Measurements from ENCODE around the gene ARSH.
"Not testable (repeated sequence)": the region's sequence is repeated elsewhere in the genome, so short reads cannot be mapped to it uniquely, and the experiment has no call there.

The ARSH gene

DNA sequence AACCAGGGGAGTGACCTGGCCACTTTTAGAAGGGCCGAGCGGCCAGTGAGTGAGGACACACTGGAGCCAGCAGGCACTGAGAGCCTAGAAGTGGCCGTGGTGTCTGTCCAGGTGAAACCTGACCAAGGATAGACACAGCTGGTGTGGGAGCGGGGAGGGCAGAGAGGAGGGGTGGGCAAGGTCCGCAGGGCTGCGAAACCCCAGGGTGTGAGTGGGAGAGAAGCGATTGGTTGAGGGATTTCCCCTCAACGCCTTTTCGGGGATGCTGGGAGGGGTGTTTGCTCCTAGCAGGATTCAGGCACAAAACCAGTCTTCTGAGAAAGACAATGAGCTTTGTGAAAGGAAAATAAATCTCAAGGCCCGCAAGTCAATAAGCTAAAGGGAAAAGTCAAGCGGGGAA is 44.0 kb upstream of the ARSH start:
- no peaks in the 10 kb centered on the region for H3K9me3 ChIP-seq (ENCODE audit: insufficient read depth, low read length)
- H3K9me2 ChIP-seq (replicated peaks; ENCODE audit: insufficient read depth, low read length), result no peaks in the 10 kb centered on the region
- no peaks in the 10 kb centered on the region for H4K20me1 ChIP-seq (ENCODE audit: low read depth, low read length)
- no peaks in the 10 kb centered on the region for H3F3A ChIP-seq (ENCODE audit: insufficient read depth)
- no peak overlapping the region for H3K4me3 ChIP-seq (ENCODE audit: insufficient read depth, low read length, poor library complexity, severe bottlenecking)
- no peak overlapping the region for H2AFZ ChIP-seq (ENCODE audit: low read depth, low read length, severe bottlenecking)
- H3K27me3 ChIP-seq (ENCODE audit: low read length), result no peaks in the 10 kb centered on the region
- H3K36me3 ChIP-seq (ENCODE audit: low read length), result no peaks in the 10 kb centered on the region
- no peak for TF ChIP-seq EZH2phosphoT487 (conservative IDR thresholded peaks at IDR 0.05; ENCODE audit: low read length)
- TF ChIP-seq, protein P1, sequence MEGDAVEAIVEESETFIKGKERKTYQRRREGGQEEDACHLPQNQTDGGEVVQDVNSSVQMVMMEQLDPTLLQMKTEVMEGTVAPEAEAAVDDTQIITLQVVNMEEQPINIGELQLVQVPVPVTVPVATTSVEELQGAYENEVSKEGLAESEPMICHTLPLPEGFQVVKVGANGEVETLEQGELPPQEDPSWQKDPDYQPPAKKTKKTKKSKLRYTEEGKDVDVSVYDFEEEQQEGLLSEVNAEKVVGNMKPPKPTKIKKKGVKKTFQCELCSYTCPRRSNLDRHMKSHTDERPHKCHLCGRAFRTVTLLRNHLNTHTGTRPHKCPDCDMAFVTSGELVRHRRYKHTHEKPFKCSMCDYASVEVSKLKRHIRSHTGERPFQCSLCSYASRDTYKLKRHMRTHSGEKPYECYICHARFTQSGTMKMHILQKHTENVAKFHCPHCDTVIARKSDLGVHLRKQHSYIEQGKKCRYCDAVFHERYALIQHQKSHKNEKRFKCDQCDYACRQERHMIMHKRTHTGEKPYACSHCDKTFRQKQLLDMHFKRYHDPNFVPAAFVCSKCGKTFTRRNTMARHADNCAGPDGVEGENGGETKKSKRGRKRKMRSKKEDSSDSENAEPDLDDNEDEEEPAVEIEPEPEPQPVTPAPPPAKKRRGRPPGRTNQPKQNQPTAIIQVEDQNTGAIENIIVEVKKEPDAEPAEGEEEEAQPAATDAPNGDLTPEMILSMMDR (IDR thresholded peaks at IDR 0.05; ENCODE audit: insufficient read depth, low read length, poor library complexity, severe bottlenecking), result no peak
- no peak overlapping the region for H3K27ac ChIP-seq (ENCODE audit: low read depth, low read length)
- H3K9ac ChIP-seq (ENCODE audit: low read length), result no peak overlapping the region
- no peaks in the 10 kb centered on the region for H3K79me2 ChIP-seq (ENCODE audit: insufficient read depth, low read length)
- H3K4me2 ChIP-seq (ENCODE audit: low read depth, low read length, poor library complexity, severe bottlenecking), result no peak overlapping the region

DNA sequence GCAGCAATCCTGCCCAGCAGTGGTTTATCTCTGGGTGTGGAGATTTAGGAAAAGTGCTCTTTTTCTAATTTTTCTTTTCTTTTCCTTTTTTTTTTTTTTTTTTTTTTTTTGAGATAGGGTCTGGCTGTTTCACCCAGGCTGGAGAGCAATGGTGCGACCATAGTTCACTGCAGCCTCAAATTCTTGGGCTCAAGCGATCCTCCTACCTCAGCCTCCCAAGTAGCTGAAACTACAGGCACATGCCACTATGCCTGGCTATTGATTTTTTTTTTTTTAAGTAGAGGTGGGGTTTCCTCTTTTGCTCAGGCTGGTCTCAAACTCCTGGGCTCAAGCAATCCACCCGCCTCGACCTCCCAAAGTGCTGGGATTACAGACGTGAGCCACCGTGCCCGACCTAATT is 42.9 kb upstream of the ARSH start:
- not testable (repeated sequence) for H3K27me3 ChIP-seq (ENCODE audit: low read length); H3K9ac ChIP-seq (ENCODE audit: low read length); H3K9me2 ChIP-seq (replicated peaks; ENCODE audit: insufficient read depth, low read length); H2AFZ ChIP-seq (ENCODE audit: low read depth, low read length, severe bottlenecking); H3K36me3 ChIP-seq (ENCODE audit: low read length); H3K27ac ChIP-seq (ENCODE audit: low read depth, low read length); H3K4me3 ChIP-seq (ENCODE audit: insufficient read depth, low read length, poor library complexity, severe bottlenecking); H3K79me2 ChIP-seq (ENCODE audit: insufficient read depth, low read length); H3F3A ChIP-seq (ENCODE audit: insufficient read depth); H3K9me3 ChIP-seq (ENCODE audit: insufficient read depth, low read length); H3K4me2 ChIP-seq (ENCODE audit: low read depth, low read length, poor library complexity, severe bottlenecking); H4K20me1 ChIP-seq (ENCODE audit: low read depth, low read length)

DNA sequence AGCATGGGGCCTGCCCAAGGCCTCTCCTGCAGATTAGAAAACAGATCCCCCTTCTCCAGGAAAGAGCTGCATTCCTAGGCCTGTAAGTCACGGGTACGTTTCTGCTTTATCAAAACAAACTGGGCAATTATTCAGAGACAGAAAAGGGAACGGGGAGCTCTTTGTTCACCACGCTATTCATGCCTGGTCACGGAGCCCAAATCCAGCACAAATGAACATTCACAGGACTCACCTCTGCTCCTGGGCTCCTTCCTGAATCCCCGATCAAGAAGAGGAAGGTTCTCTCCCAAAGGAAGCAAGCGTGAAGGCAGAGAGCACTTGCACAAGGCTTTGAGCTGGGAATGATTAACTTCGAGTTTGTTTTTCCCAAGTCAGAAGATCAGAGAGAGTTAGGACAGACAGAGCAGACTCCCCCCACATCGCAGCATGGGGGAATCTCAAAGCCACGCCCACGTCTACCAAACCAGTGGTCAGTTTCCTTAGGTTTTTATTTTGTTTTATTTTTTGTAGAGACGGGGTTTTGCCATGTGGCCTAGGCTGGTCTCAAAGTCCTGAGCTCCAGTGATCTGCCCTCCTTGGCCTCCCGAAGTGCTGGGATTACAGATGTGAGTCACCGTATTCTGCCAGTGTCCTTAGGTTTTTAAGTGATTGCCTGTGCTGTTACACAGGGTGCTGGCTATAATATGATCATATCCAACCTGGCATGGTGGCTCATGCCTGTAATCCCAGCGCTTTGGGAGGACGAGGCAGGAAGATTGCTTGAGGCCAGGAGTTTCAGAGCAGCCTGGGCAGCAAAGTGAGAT is 42.2 kb upstream of the ARSH start:
- not testable (repeated sequence) for H3K36me3 ChIP-seq (ENCODE audit: low read length); H3K27ac ChIP-seq (ENCODE audit: low read depth, low read length); H3K9me2 ChIP-seq (replicated peaks; ENCODE audit: insufficient read depth, low read length); H2AFZ ChIP-seq (ENCODE audit: low read depth, low read length, severe bottlenecking); H3K4me2 ChIP-seq (ENCODE audit: low read depth, low read length, poor library complexity, severe bottlenecking); H3K79me2 ChIP-seq (ENCODE audit: insufficient read depth, low read length); H3F3A ChIP-seq (ENCODE audit: insufficient read depth); H3K27me3 ChIP-seq (ENCODE audit: low read length); H3K9ac ChIP-seq (ENCODE audit: low read length); H3K4me3 ChIP-seq (ENCODE audit: insufficient read depth, low read length, poor library complexity, severe bottlenecking); H4K20me1 ChIP-seq (ENCODE audit: low read depth, low read length); H3K9me3 ChIP-seq (ENCODE audit: insufficient read depth, low read length)

DNA sequence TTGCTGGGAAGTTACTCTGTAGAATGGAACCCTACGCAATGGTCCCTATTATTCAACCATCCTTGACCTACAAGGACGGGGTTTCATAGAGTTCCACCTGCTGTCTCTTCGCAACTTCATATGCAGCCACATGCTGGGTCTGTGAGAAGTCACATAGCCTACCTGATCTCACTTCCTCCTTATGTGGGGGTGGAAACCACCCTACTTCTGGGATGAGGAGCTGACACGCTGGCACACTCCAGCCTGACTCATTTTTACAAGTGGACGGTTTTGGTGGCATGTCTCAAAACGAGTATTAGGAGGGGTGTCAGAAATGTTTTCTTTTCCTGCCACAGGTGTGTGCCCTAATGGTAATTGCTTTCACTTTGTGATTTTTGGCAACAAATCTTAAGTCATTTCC is 40.4 kb upstream of the ARSH start:
- Histone ChIP-seq H3K9me3 (ENCODE audit: insufficient read depth, low read length) (no peaks in the 10 kb centered on the region), H4K20me1 (ENCODE audit: low read depth, low read length) (no peaks in the 10 kb centered on the region), H2AFZ (ENCODE audit: low read depth, low read length, severe bottlenecking) (no peak overlapping the region), H3K27ac (ENCODE audit: low read depth, low read length) (no peak overlapping the region), H3K36me3 (ENCODE audit: low read length) (no peaks in the 10 kb centered on the region), H3K4me3 (ENCODE audit: insufficient read depth, low read length, poor library complexity, severe bottlenecking) (no peak overlapping the region), H3K79me2 (ENCODE audit: insufficient read depth, low read length) (no peaks in the 10 kb centered on the region), H3F3A (ENCODE audit: insufficient read depth) (no peaks in the 10 kb centered on the region), H3K9ac (ENCODE audit: low read length) (no peak overlapping the region), H3K9me2 (replicated peaks; ENCODE audit: insufficient read depth, low read length) (no peaks in the 10 kb centered on the region), H3K27me3 (ENCODE audit: low read length) (no peaks in the 10 kb centered on the region), H3K4me2 (ENCODE audit: low read depth, low read length, poor library complexity, severe bottlenecking) (no peak overlapping the region)
- TF ChIP-seq EZH2phosphoT487 (conservative IDR thresholded peaks at IDR 0.05; ENCODE audit: low read length), result no peak
- TF ChIP-seq, protein P1 (IDR thresholded peaks at IDR 0.05; ENCODE audit: insufficient read depth, low read length, poor library complexity, severe bottlenecking), result no peak
